ENCODE measurements around the gene FLT3.

FLT3 gene

DNA sequence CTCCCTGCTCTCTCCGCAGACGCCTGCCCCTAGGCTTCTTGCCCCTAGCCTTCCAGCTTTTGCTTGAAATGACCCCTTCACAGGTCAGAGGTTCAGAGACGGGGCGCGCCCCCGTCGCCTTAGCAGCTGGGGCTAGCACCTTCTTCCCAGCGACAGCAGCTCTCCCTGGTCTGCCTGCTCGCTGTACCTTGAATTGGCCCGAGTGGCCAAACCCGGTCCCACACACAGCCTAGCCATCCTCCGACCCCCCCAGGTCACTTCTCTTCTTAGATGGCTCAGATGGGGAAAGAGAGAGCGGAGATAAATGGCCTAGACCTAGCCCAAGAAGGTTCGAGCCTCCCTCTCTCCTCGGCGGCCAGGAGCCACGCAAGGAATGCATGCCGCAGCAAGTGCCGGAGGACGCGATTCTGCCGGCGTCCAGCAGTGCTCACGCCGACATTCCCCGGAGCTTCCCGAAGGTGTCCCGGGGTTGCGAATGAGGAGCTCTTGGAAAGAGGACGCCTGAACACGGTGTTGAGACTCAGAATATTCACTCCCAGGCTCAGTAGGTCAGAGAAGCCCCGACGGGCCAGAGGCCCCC lies 132.6 kb downstream of the FLT3 start:
- Histone ChIP-seq H3K36me3 (replicated peaks; ENCODE audit: low read depth, low read length) (no peaks in the 10 kb centered on the region), H3K4me2 (ENCODE audit: low read length) (no peak overlapping the region), H3K4me1 (ENCODE audit: low read length) (no peaks in the 10 kb centered on the region), H3K9me3 (ENCODE audit: insufficient read depth, low read length) (no peaks in the 10 kb centered on the region), H3K79me2 (ENCODE audit: low read length) (no peaks in the 10 kb centered on the region), H3K9ac (ENCODE audit: low read length) (no peak overlapping the region), H3K4me3 (ENCODE audit: low read length) (no peak overlapping the region), H4K20me1 (ENCODE audit: insufficient read depth, low read length) (no peaks in the 10 kb centered on the region), H3K27ac (ENCODE audit: low read length) (no peak overlapping the region), H2AFZ (ENCODE audit: low read depth, low read length) (no peak overlapping the region), H3K27me3 (ENCODE audit: low read depth, low read length) (no peaks in the 10 kb centered on the region)
- TF ChIP-seq, protein P1, sequence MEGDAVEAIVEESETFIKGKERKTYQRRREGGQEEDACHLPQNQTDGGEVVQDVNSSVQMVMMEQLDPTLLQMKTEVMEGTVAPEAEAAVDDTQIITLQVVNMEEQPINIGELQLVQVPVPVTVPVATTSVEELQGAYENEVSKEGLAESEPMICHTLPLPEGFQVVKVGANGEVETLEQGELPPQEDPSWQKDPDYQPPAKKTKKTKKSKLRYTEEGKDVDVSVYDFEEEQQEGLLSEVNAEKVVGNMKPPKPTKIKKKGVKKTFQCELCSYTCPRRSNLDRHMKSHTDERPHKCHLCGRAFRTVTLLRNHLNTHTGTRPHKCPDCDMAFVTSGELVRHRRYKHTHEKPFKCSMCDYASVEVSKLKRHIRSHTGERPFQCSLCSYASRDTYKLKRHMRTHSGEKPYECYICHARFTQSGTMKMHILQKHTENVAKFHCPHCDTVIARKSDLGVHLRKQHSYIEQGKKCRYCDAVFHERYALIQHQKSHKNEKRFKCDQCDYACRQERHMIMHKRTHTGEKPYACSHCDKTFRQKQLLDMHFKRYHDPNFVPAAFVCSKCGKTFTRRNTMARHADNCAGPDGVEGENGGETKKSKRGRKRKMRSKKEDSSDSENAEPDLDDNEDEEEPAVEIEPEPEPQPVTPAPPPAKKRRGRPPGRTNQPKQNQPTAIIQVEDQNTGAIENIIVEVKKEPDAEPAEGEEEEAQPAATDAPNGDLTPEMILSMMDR (IDR thresholded peaks at IDR 0.05; ENCODE audit: low read depth, low read length), result no peak
- no peak for TF ChIP-seq EZH2phosphoT487 (IDR thresholded peaks at IDR 0.05; ENCODE audit: low read depth)

DNA sequence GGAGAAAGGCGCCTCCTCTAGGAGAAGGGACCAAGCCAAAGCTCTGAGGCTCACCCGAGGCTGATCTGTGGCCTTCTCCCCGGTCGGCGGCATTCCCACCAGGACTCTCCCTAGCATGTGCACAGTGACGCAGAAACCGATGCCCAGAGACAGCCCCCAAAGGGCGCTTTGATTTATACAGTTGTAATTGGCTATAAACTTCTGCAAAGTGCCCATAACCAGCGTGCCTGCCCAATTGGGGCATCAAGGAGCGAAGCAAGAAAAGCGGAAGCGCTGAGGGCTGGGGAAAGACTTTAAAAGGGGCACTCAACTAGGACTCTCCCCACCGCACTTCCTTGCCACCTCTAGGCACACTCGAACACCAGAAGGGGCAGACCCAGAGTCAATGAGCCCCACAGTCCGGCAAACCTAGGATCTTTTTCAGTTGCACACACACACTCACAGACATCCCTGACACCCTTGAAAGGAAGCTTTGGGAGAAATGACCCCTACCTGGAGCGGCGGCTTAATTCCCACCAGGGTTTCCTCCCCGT lies 133.1 kb downstream of the FLT3 start:
- Histone ChIP-seq H4K20me1 (ENCODE audit: insufficient read depth, low read length) (no peaks in the 10 kb centered on the region), H3K27ac (ENCODE audit: low read length) (no peak overlapping the region), H3K4me3 (ENCODE audit: low read length) (no peak overlapping the region), H3K4me2 (ENCODE audit: low read length) (no peak overlapping the region), H3K27me3 (ENCODE audit: low read depth, low read length) (no peaks in the 10 kb centered on the region), H3K9ac (ENCODE audit: low read length) (no peak overlapping the region), H3K9me3 (ENCODE audit: insufficient read depth, low read length) (no peaks in the 10 kb centered on the region), H2AFZ (ENCODE audit: low read depth, low read length) (no peak overlapping the region), H3K79me2 (ENCODE audit: low read length) (no peaks in the 10 kb centered on the region), H3K4me1 (ENCODE audit: low read length) (no peaks in the 10 kb centered on the region), H3K36me3 (replicated peaks; ENCODE audit: low read depth, low read length) (no peaks in the 10 kb centered on the region)
- TF ChIP-seq EZH2phosphoT487 (IDR thresholded peaks at IDR 0.05; ENCODE audit: low read depth), result no peak
- TF ChIP-seq, protein P1 (IDR thresholded peaks at IDR 0.05; ENCODE audit: low read depth, low read length), result no peak

DNA sequence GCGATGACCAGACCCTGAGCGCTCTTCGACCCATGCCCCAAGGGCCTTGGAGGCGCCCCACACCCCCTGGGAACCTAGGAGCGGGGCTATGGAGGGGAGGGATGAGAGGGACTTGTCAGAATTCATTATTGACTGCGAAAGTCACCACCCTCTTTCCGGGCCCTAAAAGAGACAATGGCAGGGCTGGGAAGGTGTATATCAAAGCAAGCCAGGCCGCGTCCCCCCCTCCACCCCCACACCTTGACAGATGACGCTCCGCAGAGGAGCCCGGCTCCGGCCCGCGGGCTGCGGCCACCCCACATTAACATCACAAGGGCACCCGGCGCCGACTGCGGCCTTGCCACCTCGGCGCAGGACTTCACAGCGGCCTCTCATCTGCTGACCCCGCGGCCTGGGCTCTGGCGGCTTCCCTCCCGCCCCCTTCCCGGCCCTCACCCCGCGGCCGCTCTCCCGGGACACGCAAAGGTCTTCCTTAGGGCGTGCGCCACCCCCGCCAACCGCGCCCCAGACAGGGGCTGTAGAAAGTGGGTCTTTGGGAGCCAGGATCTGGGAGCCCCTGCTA lies 133.7 kb downstream of the FLT3 start:
- no peaks in the 10 kb centered on the region for H3K9me3 ChIP-seq (ENCODE audit: insufficient read depth, low read length)
- H3K9ac ChIP-seq (ENCODE audit: low read length), result no peak overlapping the region
- no peak overlapping the region for H3K27ac ChIP-seq (ENCODE audit: low read length)
- H3K27me3 ChIP-seq (ENCODE audit: low read depth, low read length), result no peaks in the 10 kb centered on the region
- H3K36me3 ChIP-seq (replicated peaks; ENCODE audit: low read depth, low read length), result no peaks in the 10 kb centered on the region
- H2AFZ ChIP-seq (ENCODE audit: low read depth, low read length), result no peak overlapping the region
- no peaks in the 10 kb centered on the region for H3K4me1 ChIP-seq (ENCODE audit: low read length)
- no peak overlapping the region for H3K4me3 ChIP-seq (ENCODE audit: low read length)
- no peak overlapping the region for H3K4me2 ChIP-seq (ENCODE audit: low read length)
- no peaks in the 10 kb centered on the region for H3K79me2 ChIP-seq (ENCODE audit: low read length)
- TF ChIP-seq, protein P1 (IDR thresholded peaks at IDR 0.05; ENCODE audit: low read depth, low read length), result no peak
- TF ChIP-seq EZH2phosphoT487 (IDR thresholded peaks at IDR 0.05; ENCODE audit: low read depth), result no peak
- no peaks in the 10 kb centered on the region for H4K20me1 ChIP-seq (ENCODE audit: insufficient read depth, low read length)

DNA sequence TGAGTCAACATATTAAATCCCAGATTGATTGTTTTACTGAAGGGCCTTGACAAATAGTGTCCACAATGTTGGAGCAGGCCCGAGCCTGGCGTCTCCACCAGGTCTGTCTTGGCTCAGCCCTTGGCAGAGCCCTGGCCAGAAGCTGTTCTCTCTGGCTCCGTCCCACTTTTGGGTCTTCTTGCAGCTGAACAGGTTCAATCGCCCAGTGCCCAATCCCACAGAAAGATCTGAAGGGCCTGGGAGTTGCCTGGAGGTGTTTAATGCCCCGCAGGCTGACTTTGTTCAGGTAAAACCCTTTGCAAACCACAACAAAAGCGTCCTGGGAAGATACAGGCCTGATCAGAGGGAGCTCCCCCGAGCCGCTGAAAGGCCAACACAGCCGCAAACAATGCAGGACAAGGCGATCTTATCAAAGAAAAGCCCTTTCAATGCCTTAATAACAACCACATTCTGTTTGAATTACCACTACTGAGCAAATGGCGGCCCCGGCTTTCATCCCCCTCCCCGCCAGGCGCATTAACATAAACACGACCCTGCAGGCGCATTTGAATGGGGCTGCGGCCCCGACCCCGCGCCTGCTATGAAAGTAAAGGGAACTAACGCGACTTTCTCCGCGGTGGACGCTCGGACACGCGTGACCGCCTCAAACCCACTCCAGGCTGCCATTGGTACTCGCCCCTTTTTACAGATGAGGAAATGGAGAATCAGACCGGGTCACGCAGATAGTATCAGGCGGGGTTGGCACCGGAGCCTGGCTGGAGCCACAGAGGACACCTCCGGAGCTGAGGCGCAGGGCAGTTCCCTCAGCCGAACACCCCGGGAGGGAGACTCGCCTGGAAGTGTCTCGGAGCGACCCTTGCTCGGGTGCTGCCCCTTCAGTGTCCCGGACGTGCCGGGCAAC lies 134.4 kb downstream of the FLT3 start:
- Histone ChIP-seq H3K4me1 (ENCODE audit: low read length) (no peaks in the 10 kb centered on the region), H3K4me3 (ENCODE audit: low read length) (no peak overlapping the region), H3K9me3 (ENCODE audit: insufficient read depth, low read length) (no peaks in the 10 kb centered on the region), H2AFZ (ENCODE audit: low read depth, low read length) (no peak overlapping the region), H4K20me1 (ENCODE audit: insufficient read depth, low read length) (no peaks in the 10 kb centered on the region), H3K4me2 (ENCODE audit: low read length) (no peak overlapping the region), H3K27ac (ENCODE audit: low read length) (no peak overlapping the region), H3K79me2 (ENCODE audit: low read length) (no peaks in the 10 kb centered on the region), H3K36me3 (replicated peaks; ENCODE audit: low read depth, low read length) (no peaks in the 10 kb centered on the region), H3K27me3 (ENCODE audit: low read depth, low read length) (no peaks in the 10 kb centered on the region), H3K9ac (ENCODE audit: low read length) (no peak overlapping the region)
- TF ChIP-seq, protein P1 (IDR thresholded peaks at IDR 0.05; ENCODE audit: low read depth, low read length), result no peak
- TF ChIP-seq EZH2phosphoT487 (IDR thresholded peaks at IDR 0.05; ENCODE audit: low read depth), result no peak

Data from OCI-LY3 (cell line).